Adipocyte (in vitro differentiated cells): ENCODE results near the gene HNRNPF.
"Not testable (repeated sequence)": the region's sequence is repeated elsewhere in the genome, so short reads cannot be mapped to it uniquely, and the experiment has no call there.

Experiments used
- DNase-seq: peaks from one replicate; pipeline ENCODE4 v3.0.0-alpha.2; 2015; ENCODE audit warnings: low read depth
- H3K27me3 ChIP-seq: replicated peaks from 2 replicates; pipeline ENCODE4 v1.7.0; 2013; ENCODE audit warnings: mild to moderate bottlenecking, low read length, moderate library complexity; ENCODE audit not compliant: control insufficient read depth, insufficient read depth
- H3K36me3 ChIP-seq: 2 replicates; pipeline ENCODE4 v1.7.0; 2013; ENCODE audit warnings: low read length, mild to moderate bottlenecking, moderate library complexity; ENCODE audit not compliant: control insufficient read depth, insufficient read depth, severe bottlenecking
- H3K4me1 ChIP-seq: 2 replicates; pipeline ENCODE4 v1.7.0; 2013; ENCODE audit warnings: mild to moderate bottlenecking, low read length, moderate library complexity; ENCODE audit not compliant: control insufficient read depth, insufficient read depth
- H3K4me3 ChIP-seq: 2 replicates; pipeline ENCODE4 v1.7.0; 2013; ENCODE audit warnings: mild to moderate bottlenecking, low read length, moderate library complexity
- H3K9ac ChIP-seq: 2 replicates; pipeline ENCODE4 v1.7.0; 2013; ENCODE audit warnings: mild to moderate bottlenecking, low read length, moderate library complexity
- H3K9me3 ChIP-seq: 2 replicates; pipeline ENCODE4 v1.7.0; 2013; ENCODE audit warnings: mild to moderate bottlenecking, low read length, moderate library complexity; ENCODE audit not compliant: control insufficient read depth

Gene HNRNPF

GRCh38 chr10:43394868-43395267, 14.1 kb downstream of the HNRNPF start:
- H3K9me3 ChIP-seq = no peaks in the 10 kb centered on the region
- peak overlapping the region; percentile 90 for H3K9ac ChIP-seq
- H3K4me3 ChIP-seq = peak overlapping the region; percentile 86
- H3K27me3 ChIP-seq = no peaks in the 10 kb centered on the region
- peaks cover 54% of the 10 kb centered on the region for H3K4me1 ChIP-seq
- DNase-seq = no peak
- peaks cover 58% of the 10 kb centered on the region for H3K36me3 ChIP-seq

- Histone ChIP-seq H3K27me3 (no peaks in the 10 kb centered on the region), H3K9me3 (no peaks in the 10 kb centered on the region), H3K9ac (peak overlapping the region; percentile 21), H3K4me3 (no peak overlapping the region), H3K4me1 (peaks cover 43% of the 10 kb centered on the region), H3K36me3 (peaks cover 60% of the 10 kb centered on the region)
- no peak for DNase-seq
Observed at GRCh38 chr10:43393606-43394360, 15.2 kb downstream of the HNRNPF start.

- H3K27me3 ChIP-seq, H3K4me3 ChIP-seq, DNase-seq, H3K9me3 ChIP-seq, H3K9ac ChIP-seq: not testable (repeated sequence)
- H3K36me3 ChIP-seq = peaks cover 64% of the 10 kb centered on the region
- peaks cover 39% of the 10 kb centered on the region for H3K4me1 ChIP-seq
Observed at GRCh38 chr10:43393186-43393585, 15.8 kb downstream of the HNRNPF start.

- Histone ChIP-seq H3K4me3 (no peak overlapping the region), H3K9ac (no peak overlapping the region), H3K4me1 (peaks cover 35% of the 10 kb centered on the region), H3K36me3 (peaks cover 68% of the 10 kb centered on the region), H3K27me3 (no peaks in the 10 kb centered on the region), H3K9me3 (no peaks in the 10 kb centered on the region)
- DNase-seq = no peak
Observed at GRCh38 chr10:43392748-43393147, 16.2 kb downstream of the HNRNPF start.

GRCh38 chr10:43391496-43391895, 17.5 kb downstream of the HNRNPF start:
- H3K36me3 ChIP-seq = peaks cover 81% of the 10 kb centered on the region
- H3K9ac ChIP-seq = peak overlapping the region; percentile 5
- H3K9me3 ChIP-seq = no peaks in the 10 kb centered on the region
- DNase-seq = no peak
- no peak overlapping the region for H3K4me3 ChIP-seq
- no peaks in the 10 kb centered on the region for H3K27me3 ChIP-seq
- peaks cover 28% of the 10 kb centered on the region for H3K4me1 ChIP-seq

- H3K4me3 ChIP-seq = no peak overlapping the region
Observed at GRCh38 chr10:43390759-43391158, 18.2 kb downstream of the HNRNPF start.

GRCh38 chr10:43390333-43390732, 18.7 kb downstream of the HNRNPF start:
- no peaks in the 10 kb centered on the region for H3K9me3 ChIP-seq
- peaks cover 20% of the 10 kb centered on the region for H3K4me1 ChIP-seq
- H3K36me3 ChIP-seq = peaks cover 93% of the 10 kb centered on the region

More at GRCh38 chr10:43390759-43391158, 18.2 kb downstream of the HNRNPF start:
- Histone ChIP-seq H3K27me3 (no peaks in the 10 kb centered on the region), H3K9me3 (no peaks in the 10 kb centered on the region), H3K36me3 (peaks cover 88% of the 10 kb centered on the region), H3K9ac (no peak overlapping the region), H3K4me1 (peaks cover 25% of the 10 kb centered on the region)
- peak; percentile 67 for DNase-seq

GRCh38 chr10:43389867-43390266, 19.1 kb downstream of the HNRNPF start:
- H3K4me3 ChIP-seq = no peak overlapping the region
- no peaks in the 10 kb centered on the region for H3K9me3 ChIP-seq
- DNase-seq = no peak
- H3K27me3 ChIP-seq = no peaks in the 10 kb centered on the region
- peaks cover 16% of the 10 kb centered on the region for H3K4me1 ChIP-seq
- H3K9ac ChIP-seq = no peak overlapping the region
- peaks cover 97% of the 10 kb centered on the region for H3K36me3 ChIP-seq

More at GRCh38 chr10:43390333-43390732, 18.7 kb downstream of the HNRNPF start:
- no peak for DNase-seq
- H3K9ac ChIP-seq = no peak overlapping the region
- H3K27me3 ChIP-seq = no peaks in the 10 kb centered on the region
- H3K4me3 ChIP-seq = no peak overlapping the region

- Histone ChIP-seq H3K9me3 (no peaks in the 10 kb centered on the region), H3K9ac (no peak overlapping the region), H3K4me1 (peaks cover 18% of the 10 kb centered on the region), H3K4me3 (no peak overlapping the region), H3K36me3 (peaks cover 81% of the 10 kb centered on the region), H3K27me3 (no peaks in the 10 kb centered on the region)
- DNase-seq = no peak
Observed at GRCh38 chr10:43387678-43388032, 21.3 kb downstream of the HNRNPF start.

- H3K36me3 ChIP-seq = peaks cover 76% of the 10 kb centered on the region
- H3K27me3 ChIP-seq = no peaks in the 10 kb centered on the region
- no peaks in the 10 kb centered on the region for H3K9me3 ChIP-seq
- H3K4me3 ChIP-seq = no peak overlapping the region
- H3K9ac ChIP-seq = no peak overlapping the region
- DNase-seq = no peak
- H3K4me1 ChIP-seq = peaks cover 16% of the 10 kb centered on the region
Observed at GRCh38 chr10:43386981-43387677, 21.9 kb downstream of the HNRNPF start.

GRCh38 chr10:43386549-43386948, 22.4 kb downstream of the HNRNPF start:
- H3K9ac ChIP-seq = no peak overlapping the region
- H3K36me3 ChIP-seq = peaks cover 70% of the 10 kb centered on the region
- H3K27me3 ChIP-seq = no peaks in the 10 kb centered on the region
- peaks cover 16% of the 10 kb centered on the region for H3K4me1 ChIP-seq
- H3K4me3 ChIP-seq = no peak overlapping the region
- no peak for DNase-seq
- no peaks in the 10 kb centered on the region for H3K9me3 ChIP-seq
